Measurements from ENCODE around the gene ZNF638.

Gene ZNF638

GRCh38 chr2:71428472-71429383, 97.1 kb downstream of the ZNF638 start:
- TF ChIP-seq REST (IDR thresholded peaks at IDR 0.05; ENCODE audit: insufficient read depth in 1 of 2, low read depth in 2 of 2, low read length in 2 of 2), result no peak
- TF ChIP-seq FOXP2 (optimal IDR thresholded peaks at IDR 0.05; ENCODE audit: borderline replicate concordance, extremely low read depth, extremely low read length, insufficient read depth), result no peak
- no peak for TF ChIP-seq SIN3A (IDR thresholded peaks at IDR 0.05; ENCODE audit: borderline replicate concordance, insufficient read depth, low read length)
- TF ChIP-seq TAF1 (IDR thresholded peaks at IDR 0.05; ENCODE audit: borderline replicate concordance, insufficient read depth, low read length), result no peak
- no peak for TF ChIP-seq POLR2AphosphoS5 (IDR thresholded peaks at IDR 0.05; ENCODE audit: low read depth, low read length)

- TF ChIP-seq SIN3A (IDR thresholded peaks at IDR 0.05; ENCODE audit: borderline replicate concordance, insufficient read depth, low read length) (no peak), REST (IDR thresholded peaks at IDR 0.05; ENCODE audit: insufficient read depth in 1 of 2, low read depth in 2 of 2, low read length in 2 of 2) (no peak), FOXP2 (optimal IDR thresholded peaks at IDR 0.05; ENCODE audit: borderline replicate concordance, extremely low read depth, extremely low read length, insufficient read depth) (no peak), POLR2AphosphoS5 (IDR thresholded peaks at IDR 0.05; ENCODE audit: low read depth, low read length) (no peak), TAF1 (IDR thresholded peaks at IDR 0.05; ENCODE audit: borderline replicate concordance, insufficient read depth, low read length) (no peak)
Observed at GRCh38 chr2:71446505-71446904, 114.9 kb downstream of the ZNF638 start.

DNA sequence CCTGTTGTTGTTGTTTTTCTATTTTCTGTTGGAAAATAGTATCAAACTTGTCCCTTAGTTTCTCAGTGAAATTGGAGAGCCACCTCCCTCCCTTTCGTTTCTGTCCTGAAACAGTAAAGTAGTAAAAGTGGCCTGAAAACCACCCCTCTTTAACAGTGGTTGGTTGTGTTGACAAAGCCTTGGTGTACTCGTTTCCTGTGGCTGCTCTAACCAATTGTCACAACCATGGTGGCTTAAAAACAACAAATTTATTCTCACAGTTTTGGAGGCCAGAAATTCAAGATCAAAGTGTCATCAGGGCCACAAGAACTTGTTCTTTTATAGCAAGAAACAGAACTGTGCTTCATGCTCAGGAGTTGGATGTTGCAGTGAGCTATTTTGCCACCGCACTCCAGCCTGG, 117.8 kb downstream of the ZNF638 start:
- no peak for TF ChIP-seq POLR2AphosphoS5 (IDR thresholded peaks at IDR 0.05; ENCODE audit: low read depth, low read length)
- no peak for TF ChIP-seq REST (IDR thresholded peaks at IDR 0.05; ENCODE audit: insufficient read depth in 1 of 2, low read depth in 2 of 2, low read length in 2 of 2)
- no peak for TF ChIP-seq SIN3A (IDR thresholded peaks at IDR 0.05; ENCODE audit: borderline replicate concordance, insufficient read depth, low read length)
- TF ChIP-seq TAF1 (IDR thresholded peaks at IDR 0.05; ENCODE audit: borderline replicate concordance, insufficient read depth, low read length), result no peak
- no peak for TF ChIP-seq FOXP2 (optimal IDR thresholded peaks at IDR 0.05; ENCODE audit: borderline replicate concordance, extremely low read depth, extremely low read length, insufficient read depth)

DNA sequence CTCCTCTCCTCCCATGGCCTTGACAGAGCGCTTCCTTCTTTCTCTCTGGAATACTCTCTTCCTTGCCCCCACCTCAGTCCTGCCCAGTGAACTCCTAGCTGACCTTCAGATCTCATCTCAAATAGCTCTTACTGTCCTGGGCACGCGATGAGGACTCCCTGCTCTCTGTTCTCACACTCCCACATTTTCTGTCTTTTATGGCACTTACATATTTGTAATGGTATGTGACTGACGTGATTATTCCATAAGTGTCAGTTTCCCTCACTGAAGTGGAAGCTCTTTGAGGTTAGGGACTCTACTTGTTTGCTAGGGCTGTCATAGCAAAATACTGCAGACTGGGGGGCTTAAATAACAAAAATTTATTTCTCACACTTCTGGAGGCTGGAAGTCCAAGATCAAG, 120.1 kb downstream of the ZNF638 start:
- TF ChIP-seq REST (IDR thresholded peaks at IDR 0.05; ENCODE audit: insufficient read depth in 1 of 2, low read depth in 2 of 2, low read length in 2 of 2), result no peak
- no peak for TF ChIP-seq SIN3A (IDR thresholded peaks at IDR 0.05; ENCODE audit: borderline replicate concordance, insufficient read depth, low read length)
- TF ChIP-seq TAF1 (IDR thresholded peaks at IDR 0.05; ENCODE audit: borderline replicate concordance, insufficient read depth, low read length), result no peak
- TF ChIP-seq POLR2AphosphoS5 (IDR thresholded peaks at IDR 0.05; ENCODE audit: low read depth, low read length), result no peak
